GM12892 (cell line): ENCODE results near the gene TMEM222.

Experiments
- POLR2AphosphoS5 ChIP-seq: IDR thresholded peaks from 2 replicates; pipeline ENCODE4 v1.6.1; 2011; ENCODE audit warnings: low read depth, low read length, control low read depth
- TAF1 ChIP-seq: IDR thresholded peaks from 2 replicates; pipeline ENCODE4 v1.6.1; 2011; ENCODE audit warnings: low read depth, mild to moderate bottlenecking, control low read depth, low read length, borderline replicate concordance

- TF ChIP-seq POLR2AphosphoS5 (no peak), TAF1 (no peak)
Observed at GRCh38 chr1:27301052-27301422, 20.9 kb upstream of the TMEM222 start.
